OCI-LY3 (cell line): ENCODE data around the gene KNOP1.
"Not testable (repeated sequence)": the region's sequence is repeated elsewhere in the genome, so short reads cannot be mapped to it uniquely, and the experiment has no call there.

ENCODE experiments used
- H2AFZ ChIP-seq: fragments of 200-600, 300-600 bp; shearing (Covaris generic); 2 replicates; pipeline ENCODE4 v1.6.0; 2014; ENCODE audit warnings: antibody characterized with exemption, low read depth, low read length
- H3K27ac ChIP-seq: fragments of 200-600, 300-600 bp; sonication (generic); 2 replicates; pipeline ENCODE4 v1.5.1; 2014; ENCODE audit warnings: mild to moderate bottlenecking, low read length, moderate library complexity, mixed read lengths
- H3K27me3 ChIP-seq: fragments of 200-600, 300-600 bp; sonication (generic); 2 replicates; pipeline ENCODE4 v1.6.1; 2014; ENCODE audit warnings: low read depth, low read length, mixed read lengths
- H3K36me3 ChIP-seq: fragments of 200-600, 300-600 bp; sonication (generic); replicated peaks from 2 replicates; pipeline ENCODE3; 2014; ENCODE audit warnings: low read depth, low read length, mixed read lengths
- H3K4me1 ChIP-seq: fragments of 300-600, 200-600 bp; sonication (generic); 2 replicates; pipeline ENCODE4 v1.6.1; 2014; ENCODE audit warnings: low read length, mixed read lengths
- H3K4me2 ChIP-seq: fragments of 200-600, 300-600 bp; sonication (generic); 2 replicates; pipeline ENCODE4 v1.6.1; 2014; ENCODE audit warnings: low read length, mixed read lengths
- H3K4me3 ChIP-seq: fragments of 300-600, 200-600 bp; sonication (generic); 2 replicates; pipeline ENCODE4 v1.5.1; 2014; ENCODE audit warnings: antibody characterized with exemption, mild to moderate bottlenecking, low read length, moderate library complexity
- H3K79me2 ChIP-seq: fragments of 300-600, 200-600 bp; shearing (Covaris generic); 2 replicates; pipeline ENCODE4 v1.6.1; 2014; ENCODE audit warnings: mild to moderate bottlenecking, low read length, mixed read lengths
- H3K9ac ChIP-seq: fragments of 300-600, 200-600 bp; shearing (Covaris generic); 2 replicates; pipeline ENCODE4 v1.6.0; 2014; ENCODE audit warnings: mild to moderate bottlenecking, low read length, moderate library complexity
- H3K9me3 ChIP-seq: fragments of 200-600, 300-600 bp; shearing (Covaris generic); 2 replicates; pipeline ENCODE4 v1.6.1; 2014; ENCODE audit warnings: low read length, mixed read lengths; ENCODE audit not compliant: insufficient read depth
- H4K20me1 ChIP-seq: fragments of 200-600, 300-600 bp; sonication (generic); 2 replicates; pipeline ENCODE4 v1.6.1; 2016; ENCODE audit warnings: low read length, mixed read lengths; ENCODE audit not compliant: insufficient read depth
- EZH2phosphoT487 ChIP-seq: fragments of 200-600 bp; shearing (Covaris generic); IDR thresholded peaks from 2 replicates; pipeline ENCODE4 v1.6.1; 2018; ENCODE audit warnings: antibody characterized with exemption, mixed run types, low read depth
- TF ChIP-seq, protein P1 (sequence below): fragments of 200-600, 300-600 bp; sonication (generic); IDR thresholded peaks from 2 replicates; pipeline ENCODE4 v1.5.1; 2014; ENCODE audit warnings: antibody characterized with exemption, low read length, low read depth

KNOP1 gene

DNA sequence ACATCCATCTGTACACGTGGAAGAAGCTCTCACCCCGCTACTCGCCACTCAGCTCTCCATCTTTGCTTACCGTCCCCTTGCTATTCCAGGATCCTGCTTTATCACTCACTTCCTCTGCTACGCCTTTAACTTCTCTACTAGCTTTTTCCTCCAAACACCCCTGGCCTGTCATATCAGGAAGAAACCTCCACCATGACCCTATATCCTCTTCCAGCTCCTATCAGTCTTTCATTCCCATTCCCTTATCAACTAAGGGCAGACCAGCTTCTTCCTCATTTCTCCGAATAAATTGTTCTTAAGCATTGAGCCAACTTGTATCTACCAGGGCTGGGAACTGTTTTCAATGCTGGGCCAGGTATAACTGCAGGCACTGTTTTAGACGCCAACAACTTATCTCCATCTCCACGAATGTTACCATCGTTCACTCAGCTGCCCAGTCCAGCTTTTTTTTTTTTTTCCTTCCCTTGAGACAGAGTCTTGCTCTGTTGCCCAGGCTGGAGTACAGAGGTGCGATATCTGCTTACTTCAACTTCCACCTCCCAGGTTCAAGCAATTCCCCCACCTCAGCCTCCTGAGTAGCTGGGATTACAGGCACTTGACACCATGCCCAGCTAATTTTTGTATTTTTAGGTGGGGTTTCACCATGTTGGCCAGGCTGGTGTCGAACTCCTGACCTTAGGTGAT is 4.4 kb upstream of the KNOP1 start:
- Histone ChIP-seq H3K27me3 (no peaks in the 10 kb centered on the region), H3K9me3 (no peaks in the 10 kb centered on the region), H2AFZ (no peak overlapping the region), H3K4me3 (no peak overlapping the region), H3K4me1 (peaks cover 16% of the 10 kb centered on the region), H3K36me3 (peaks cover 4% of the 10 kb centered on the region), H3K9ac (no peak overlapping the region), H3K4me2 (no peak overlapping the region), H3K27ac (no peak overlapping the region), H3K79me2 (peaks cover 27% of the 10 kb centered on the region), H4K20me1 (no peaks in the 10 kb centered on the region)
- TF ChIP-seq, protein P1, sequence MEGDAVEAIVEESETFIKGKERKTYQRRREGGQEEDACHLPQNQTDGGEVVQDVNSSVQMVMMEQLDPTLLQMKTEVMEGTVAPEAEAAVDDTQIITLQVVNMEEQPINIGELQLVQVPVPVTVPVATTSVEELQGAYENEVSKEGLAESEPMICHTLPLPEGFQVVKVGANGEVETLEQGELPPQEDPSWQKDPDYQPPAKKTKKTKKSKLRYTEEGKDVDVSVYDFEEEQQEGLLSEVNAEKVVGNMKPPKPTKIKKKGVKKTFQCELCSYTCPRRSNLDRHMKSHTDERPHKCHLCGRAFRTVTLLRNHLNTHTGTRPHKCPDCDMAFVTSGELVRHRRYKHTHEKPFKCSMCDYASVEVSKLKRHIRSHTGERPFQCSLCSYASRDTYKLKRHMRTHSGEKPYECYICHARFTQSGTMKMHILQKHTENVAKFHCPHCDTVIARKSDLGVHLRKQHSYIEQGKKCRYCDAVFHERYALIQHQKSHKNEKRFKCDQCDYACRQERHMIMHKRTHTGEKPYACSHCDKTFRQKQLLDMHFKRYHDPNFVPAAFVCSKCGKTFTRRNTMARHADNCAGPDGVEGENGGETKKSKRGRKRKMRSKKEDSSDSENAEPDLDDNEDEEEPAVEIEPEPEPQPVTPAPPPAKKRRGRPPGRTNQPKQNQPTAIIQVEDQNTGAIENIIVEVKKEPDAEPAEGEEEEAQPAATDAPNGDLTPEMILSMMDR = no peak
- no peak for TF ChIP-seq EZH2phosphoT487

DNA sequence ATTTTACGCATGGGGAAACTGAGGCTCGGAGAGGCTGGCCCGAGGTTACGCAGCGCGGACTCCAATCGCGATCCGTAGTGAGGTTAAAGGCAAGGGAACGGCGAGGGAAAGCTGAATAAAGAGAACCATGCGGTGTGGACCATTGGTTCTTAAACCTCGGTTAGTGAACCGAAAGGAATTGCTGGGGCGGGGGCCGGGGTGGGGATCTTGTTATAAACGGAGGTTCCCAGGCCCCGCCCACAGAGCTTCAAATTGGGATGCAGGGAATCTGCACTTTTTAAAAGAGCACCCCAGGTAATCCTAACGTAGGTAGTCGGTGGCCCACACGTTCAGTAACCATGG is 568 bp upstream of the KNOP1 start:
- Histone ChIP-seq H3K79me2 (peaks cover 65% of the 10 kb centered on the region), H2AFZ (0 out of 2 replicates have a peak overlapping the region, but pooled peaks have one; percentile 48), H3K36me3 (peaks cover 12% of the 10 kb centered on the region), H3K9me3 (no peaks in the 10 kb centered on the region), H3K27ac (peak overlapping the region; percentile 70), H3K9ac (peak overlapping the region; percentile 92), H3K27me3 (no peaks in the 10 kb centered on the region), H3K4me1 (peaks cover 24% of the 10 kb centered on the region), H3K4me3 (peak overlapping the region; percentile 89), H4K20me1 (no peaks in the 10 kb centered on the region), H3K4me2 (peak overlapping the region; percentile 76)
- TF ChIP-seq EZH2phosphoT487 = no peak
- TF ChIP-seq, protein P1 = no peak

DNA sequence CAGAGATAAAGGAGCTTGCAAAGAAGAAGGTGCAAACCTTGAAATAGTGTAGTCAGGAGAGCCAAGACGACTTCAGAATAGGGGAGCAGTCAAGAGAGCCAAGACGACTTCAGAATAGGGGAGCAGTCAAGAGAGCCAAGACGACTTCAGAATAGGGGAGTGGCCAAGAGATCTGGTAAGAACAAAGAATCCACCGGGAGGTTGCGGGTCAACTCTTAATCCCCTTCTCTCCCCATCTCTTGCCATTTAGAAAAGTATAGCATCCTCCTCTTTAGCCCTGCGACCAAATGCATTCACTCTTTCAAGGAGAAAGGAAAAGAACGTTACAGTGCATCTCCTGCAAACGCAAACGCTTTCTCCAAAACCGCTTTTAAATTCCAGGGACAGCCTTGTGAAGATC is 713 bp downstream of the KNOP1 start:
- H3K79me2 ChIP-seq = peaks cover 78% of the 10 kb centered on the region
- peak overlapping the region; percentile 70 for H3K27ac ChIP-seq
- H3K4me1 ChIP-seq = peaks cover 24% of the 10 kb centered on the region
- peak overlapping the region; percentile 92 for H3K9ac ChIP-seq
- no peaks in the 10 kb centered on the region for H3K9me3 ChIP-seq
- H3K27me3 ChIP-seq = no peaks in the 10 kb centered on the region
- no peaks in the 10 kb centered on the region for H4K20me1 ChIP-seq
- H2AFZ ChIP-seq = no peak overlapping the region
- peak overlapping the region; percentile 89 for H3K4me3 ChIP-seq
- H3K36me3 ChIP-seq = peaks cover 20% of the 10 kb centered on the region
- TF ChIP-seq, protein P1 = no peak
- TF ChIP-seq EZH2phosphoT487 = no peak
- peak overlapping the region; percentile 91 for H3K4me2 ChIP-seq

DNA sequence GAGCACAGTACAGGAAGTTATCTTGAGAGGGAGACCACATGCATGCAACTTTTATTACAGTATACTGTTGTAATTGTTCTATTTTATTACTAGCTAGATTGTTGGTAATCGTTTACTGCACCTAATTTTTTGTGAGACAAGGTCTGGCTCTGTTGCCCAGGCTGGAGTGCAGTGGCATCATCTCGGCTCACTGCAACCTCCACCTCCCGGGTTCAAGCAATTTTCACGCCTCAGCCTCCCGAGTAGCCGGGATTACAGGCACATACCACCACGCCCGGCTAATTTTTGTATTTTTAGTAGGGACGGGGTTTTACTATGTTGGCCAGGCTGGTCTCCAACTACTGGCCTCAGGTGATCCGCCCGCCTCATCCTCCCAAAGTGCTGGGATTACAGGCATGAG is 1.3 kb downstream of the KNOP1 start:
- peaks cover 84% of the 10 kb centered on the region for H3K79me2 ChIP-seq
- peak overlapping the region; percentile 92 for H3K9ac ChIP-seq
- peaks cover 24% of the 10 kb centered on the region for H3K4me1 ChIP-seq
- peak overlapping the region; percentile 89 for H3K4me3 ChIP-seq
- not testable (repeated sequence) for H3K27me3 ChIP-seq, H2AFZ ChIP-seq, H3K9me3 ChIP-seq, H4K20me1 ChIP-seq
- peak overlapping the region; percentile 70; the same call in 1 of the 2 replicates for H3K27ac ChIP-seq
- peaks cover 26% of the 10 kb centered on the region for H3K36me3 ChIP-seq
- peak overlapping the region; percentile 91 for H3K4me2 ChIP-seq
